ENCODE measurements around the gene TBL1X. TPM values are rescaled to one million over a fixed set of nuclear protein-coding genes. Genes with fewer than 3 reads are reported as not detected.

The TBL1X gene
- total RNA-seq, 4 donors from 2014 or later = 27.7 to 49.1 (median 39.6) TPM

GRCh38 chrX:9518051-9518450, 53.2 kb downstream of the TBL1X start:
- 90 to 92% methylated on average over 2 to 4 of the region's 4 CpGs for WGBS, 2 donors (ENCODE audit: low coverage in 1 of 2)
- ATAC-seq = no peak
- no peak overlapping the region for H3K4me3 ChIP-seq

GRCh38 chrX:9518889-9519288, 54.0 kb downstream of the TBL1X start:
- TF ChIP-seq POLR2AphosphoS5 (IDR thresholded peaks at IDR 0.05) (no peak), EP300 (IDR thresholded peaks at IDR 0.05) (no peak), POLR2A (IDR thresholded peaks at IDR 0.05) (no peak), CTCF (IDR thresholded peaks at IDR 0.05) (no peak)
- H3K4me3 ChIP-seq = no peak overlapping the region
- H3K9me3 ChIP-seq = no peaks in the 10 kb centered on the region
- H3K4me1 ChIP-seq = peaks cover 0 to 43% (median 0%) of the 10 kb centered on the region in 3 donors
- no peaks in the 10 kb centered on the region for H3K36me3 ChIP-seq
- no peak for ATAC-seq
- no peaks in the 10 kb centered on the region for H3K27me3 ChIP-seq
- WGBS, 2 donors (ENCODE audit: low coverage in 1 of 2) = 91 to 100% methylated on average over 2 to 5 of the region's 5 CpGs
- peak overlapping the region in 3 of 4 donors; percentile 20 to 62 (median 53) for H3K27ac ChIP-seq

More at GRCh38 chrX:9518051-9518450, 53.2 kb downstream of the TBL1X start:
- Histone ChIP-seq H3K27ac (no peak overlapping the region), H3K36me3 (no peaks in the 10 kb centered on the region), H3K4me1 (peaks cover 0 to 43% (median 0%) of the 10 kb centered on the region in 3 donors), H3K9me3 (no peaks in the 10 kb centered on the region), H3K27me3 (no peaks in the 10 kb centered on the region)
- no peak for TF ChIP-seq EP300 (IDR thresholded peaks at IDR 0.05)
- no peak for TF ChIP-seq CTCF (IDR thresholded peaks at IDR 0.05)
- no peak for TF ChIP-seq POLR2A (IDR thresholded peaks at IDR 0.05)
- no peak for TF ChIP-seq POLR2AphosphoS5 (IDR thresholded peaks at IDR 0.05)

GRCh38 chrX:9519546-9520216, 54.8 kb downstream of the TBL1X start:
- no peaks in the 10 kb centered on the region for H3K9me3 ChIP-seq
- peak; percentile 62 for ATAC-seq
- TF ChIP-seq CTCF (IDR thresholded peaks at IDR 0.05) = no peak
- TF ChIP-seq EP300 (IDR thresholded peaks at IDR 0.05) = no peak
- peak; percentile 75 for TF ChIP-seq POLR2AphosphoS5 (IDR thresholded peaks at IDR 0.05)
- TF ChIP-seq POLR2A (IDR thresholded peaks at IDR 0.05) = no peak

GRCh38 chrX:9520217-9520590, 55.3 kb downstream of the TBL1X start:
- H3K27me3 ChIP-seq = no peaks in the 10 kb centered on the region
- ATAC-seq = no peak
- no peak overlapping the region for H3K4me3 ChIP-seq
- no peaks in the 10 kb centered on the region for H3K9me3 ChIP-seq
- no peaks in the 10 kb centered on the region for H3K36me3 ChIP-seq
- 58 to 94% methylated on average over 2 of the region's 6 CpGs for WGBS, 2 donors (ENCODE audit: low coverage in 1 of 2)
- TF ChIP-seq POLR2A (IDR thresholded peaks at IDR 0.05) (no peak), EP300 (IDR thresholded peaks at IDR 0.05) (no peak), POLR2AphosphoS5 (IDR thresholded peaks at IDR 0.05) (no peak), CTCF (IDR thresholded peaks at IDR 0.05) (no peak)
- H3K27ac ChIP-seq = peak overlapping the region in 3 of 4 donors; percentile 53 to 75 (median 56)
- peaks cover 0 to 37% (median 0%) of the 10 kb centered on the region in 3 donors for H3K4me1 ChIP-seq

More at GRCh38 chrX:9519546-9520216, 54.8 kb downstream of the TBL1X start:
- no peaks in the 10 kb centered on the region for H3K27me3 ChIP-seq
- H3K27ac ChIP-seq = peak overlapping the region in 3 of 4 donors; percentile 53 to 75 (median 56)
- WGBS, 2 donors (ENCODE audit: low coverage in 1 of 2) = 9 to 39% methylated on average over 5 to 8 of the region's 8 CpGs
- H3K4me1 ChIP-seq = peaks cover 0 to 41% (median 0%) of the 10 kb centered on the region in 3 donors
- no peak overlapping the region for H3K4me3 ChIP-seq
- H3K36me3 ChIP-seq = no peaks in the 10 kb centered on the region
